ENCODE results near the gene HOMER3.

HOMER3 gene

GRCh38 chr19:18910801-18911436, 30.1 kb downstream of the HOMER3 start:
- Histone ChIP-seq H3K27me3 (ENCODE audit: insufficient read depth, poor library complexity, severe bottlenecking) (no peaks in the 10 kb centered on the region), H3K4me3 (replicated peaks; ENCODE audit: insufficient read depth, low read length) (no peak overlapping the region), H3K27ac (replicated peaks) (no peak overlapping the region)
- no peak for TF ChIP-seq GABPA (IDR thresholded peaks at IDR 0.05; ENCODE audit: low read depth)
- TF ChIP-seq REST (IDR thresholded peaks at IDR 0.05; ENCODE audit: insufficient replicate concordance, low read depth) = no peak
- no peak for TF ChIP-seq POLR2AphosphoS5 (IDR thresholded peaks at IDR 0.05; ENCODE audit: low read depth)
- TF ChIP-seq, protein P1, sequence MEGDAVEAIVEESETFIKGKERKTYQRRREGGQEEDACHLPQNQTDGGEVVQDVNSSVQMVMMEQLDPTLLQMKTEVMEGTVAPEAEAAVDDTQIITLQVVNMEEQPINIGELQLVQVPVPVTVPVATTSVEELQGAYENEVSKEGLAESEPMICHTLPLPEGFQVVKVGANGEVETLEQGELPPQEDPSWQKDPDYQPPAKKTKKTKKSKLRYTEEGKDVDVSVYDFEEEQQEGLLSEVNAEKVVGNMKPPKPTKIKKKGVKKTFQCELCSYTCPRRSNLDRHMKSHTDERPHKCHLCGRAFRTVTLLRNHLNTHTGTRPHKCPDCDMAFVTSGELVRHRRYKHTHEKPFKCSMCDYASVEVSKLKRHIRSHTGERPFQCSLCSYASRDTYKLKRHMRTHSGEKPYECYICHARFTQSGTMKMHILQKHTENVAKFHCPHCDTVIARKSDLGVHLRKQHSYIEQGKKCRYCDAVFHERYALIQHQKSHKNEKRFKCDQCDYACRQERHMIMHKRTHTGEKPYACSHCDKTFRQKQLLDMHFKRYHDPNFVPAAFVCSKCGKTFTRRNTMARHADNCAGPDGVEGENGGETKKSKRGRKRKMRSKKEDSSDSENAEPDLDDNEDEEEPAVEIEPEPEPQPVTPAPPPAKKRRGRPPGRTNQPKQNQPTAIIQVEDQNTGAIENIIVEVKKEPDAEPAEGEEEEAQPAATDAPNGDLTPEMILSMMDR (IDR thresholded peaks at IDR 0.05; ENCODE audit: insufficient read depth, low read length) = no peak
- TF ChIP-seq SPI1 (IDR thresholded peaks at IDR 0.05; ENCODE audit: borderline replicate concordance, low read depth) = no peak
- DNase-seq (ENCODE audit: low read depth in 1 of 2, low spot score in 1 of 2) = no peak

DNA sequence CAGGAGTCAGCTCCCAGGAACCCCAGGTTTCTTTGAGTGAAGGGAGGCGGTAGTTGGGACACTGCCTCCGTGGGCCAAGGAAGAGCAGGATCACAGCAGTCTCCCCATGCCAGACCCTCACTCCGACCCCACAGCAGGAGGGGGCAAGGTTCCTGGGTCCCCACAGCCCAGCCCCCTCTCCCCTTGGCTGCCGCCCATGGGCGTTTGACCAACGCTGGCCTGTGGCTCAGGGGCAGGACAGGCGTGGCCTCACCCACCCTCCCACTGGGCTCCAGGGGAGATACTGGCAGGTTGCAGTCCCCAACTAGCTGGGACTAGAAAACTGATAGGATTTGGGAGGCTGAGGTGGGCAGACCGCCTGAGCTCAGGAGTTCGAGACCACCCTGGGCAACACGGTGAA, 31.0 kb downstream of the HOMER3 start:
- DNase-seq (ENCODE audit: low read depth in 1 of 2, low spot score in 1 of 2) = no peak
- H3K27me3 ChIP-seq (ENCODE audit: insufficient read depth, poor library complexity, severe bottlenecking) = no peaks in the 10 kb centered on the region
- no peak overlapping the region for H3K4me3 ChIP-seq (replicated peaks; ENCODE audit: insufficient read depth, low read length)
- TF ChIP-seq, protein P1 (IDR thresholded peaks at IDR 0.05; ENCODE audit: insufficient read depth, low read length) = no peak
- no peak for TF ChIP-seq POLR2AphosphoS5 (IDR thresholded peaks at IDR 0.05; ENCODE audit: low read depth)
- no peak overlapping the region for H3K27ac ChIP-seq (replicated peaks)

DNA sequence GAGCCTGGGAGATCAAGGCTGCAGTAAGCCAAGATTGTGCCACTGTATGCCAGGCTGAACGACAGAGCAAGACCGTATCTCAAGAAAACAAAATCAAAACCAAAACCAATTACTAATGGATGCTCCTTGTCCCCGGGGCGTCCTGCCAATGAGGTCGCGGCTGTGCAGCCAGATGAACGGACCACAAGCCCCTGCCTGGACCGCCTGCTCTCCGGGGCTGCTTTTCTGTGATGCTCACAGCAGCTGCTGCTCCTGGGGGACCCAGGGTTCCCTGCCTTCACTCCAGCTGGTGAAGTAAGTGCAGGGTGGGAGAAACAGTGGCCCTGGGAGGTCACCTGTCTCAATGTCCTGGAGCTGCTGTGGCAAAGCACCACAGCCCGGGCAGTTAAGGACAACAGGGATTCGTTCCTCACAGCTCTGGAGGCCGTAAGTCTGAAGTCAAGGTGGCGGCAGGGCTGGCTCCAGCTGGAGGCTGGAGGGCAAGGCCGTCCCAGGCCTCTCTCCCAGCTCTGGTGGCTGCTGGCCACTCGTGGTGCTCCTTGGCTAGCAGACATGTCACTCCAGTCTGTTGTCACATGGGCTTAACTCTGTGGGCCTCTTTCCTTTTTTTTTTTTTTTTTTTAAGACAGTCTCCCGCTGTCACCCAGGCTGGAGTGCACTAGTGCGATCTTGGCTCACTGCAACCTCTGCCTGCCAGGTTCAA, 31.9 kb downstream of the HOMER3 start:
- H3K4me3 ChIP-seq (replicated peaks; ENCODE audit: insufficient read depth, low read length) = no peak overlapping the region
- DNase-seq (ENCODE audit: low read depth in 1 of 2, low spot score in 1 of 2) = no peak
- no peaks in the 10 kb centered on the region for H3K27me3 ChIP-seq (ENCODE audit: insufficient read depth, poor library complexity, severe bottlenecking)
- TF ChIP-seq REST (IDR thresholded peaks at IDR 0.05; ENCODE audit: insufficient replicate concordance, low read depth) = no peak
- TF ChIP-seq POLR2AphosphoS5 (IDR thresholded peaks at IDR 0.05; ENCODE audit: low read depth) = no peak
- TF ChIP-seq, protein P1 (IDR thresholded peaks at IDR 0.05; ENCODE audit: insufficient read depth, low read length) = no peak
- no peak for TF ChIP-seq SPI1 (IDR thresholded peaks at IDR 0.05; ENCODE audit: borderline replicate concordance, low read depth)
- TF ChIP-seq GABPA (IDR thresholded peaks at IDR 0.05; ENCODE audit: low read depth) = no peak
- H3K27ac ChIP-seq (replicated peaks) = no peak overlapping the region
